Kidney (tissue), 14 donors: Measurements from ENCODE around the gene NFILZ. TPM values are rescaled to one million over a fixed set of nuclear protein-coding genes. Genes with fewer than 3 reads are reported as not detected.

Source experiments
- DNase-seq, 5 donors: peaks; one replicate each; pipeline ENCODE4 v3.0.0-alpha.2; 2013 to 2020
- FAIRE-seq: peaks from 2 replicates; lab custom pipeline; 2012; peaks lifted over from hg19 to GRCh38; lab: Jason Lieb, UNC
- H3K27ac ChIP-seq, 2 donors: one replicate each; pipeline ENCODE4 v1.7.0; 2013; ENCODE audit warnings: low read depth in 2 of 2, low read length in 2 of 2, inconsistent platforms in 1 of 2
- H3K27me3 ChIP-seq: one replicate; pipeline ENCODE4 v1.7.1; 2013; ENCODE audit warnings: low read length, inconsistent platforms; ENCODE audit not compliant: control insufficient read depth, insufficient read depth
- H3K36me3 ChIP-seq, 3 donors: one replicate each; pipeline versions ENCODE4 v1.7.0 to v1.7.1; 2013; ENCODE audit warnings: low read length in 3 of 3, control low read depth in 1 of 3, inconsistent platforms in 1 of 3; ENCODE audit not compliant: insufficient read depth in 3 of 3, control insufficient read depth in 2 of 3
- H3K4me1 ChIP-seq, 3 donors: one replicate each; pipeline versions ENCODE4 v1.7.0 to v1.7.1; 2013; ENCODE audit warnings: low read length in 3 of 3, inconsistent platforms in 1 of 3, low read depth in 1 of 3; ENCODE audit not compliant: control insufficient read depth in 2 of 3, insufficient read depth in 2 of 3
- H3K4me3 ChIP-seq, 3 donors: one replicate each; pipeline versions ENCODE4 v1.7.0 to v1.8.1; 2013; ENCODE audit warnings: low read length in 3 of 3, control low read depth in 1 of 3, inconsistent platforms in 1 of 3
- H3K9ac ChIP-seq, 3 donors: one replicate each; pipeline versions ENCODE4 v1.7.0 to v1.7.1; 2013; ENCODE audit warnings: low read length in 3 of 3, control low read depth in 1 of 3, inconsistent platforms in 1 of 3
- H3K9me3 ChIP-seq, 3 donors: one replicate each; pipeline versions ENCODE4 v1.7.0 to v1.7.1; 2013; ENCODE audit warnings: low read length in 3 of 3, control low read depth in 1 of 3, inconsistent platforms in 1 of 3; ENCODE audit not compliant: control insufficient read depth in 2 of 3, insufficient read depth in 1 of 3
- CTCF ChIP-seq: IDR thresholded peaks from 3 replicates; pipeline ENCODE4 v1.5.1; 2012; ENCODE audit warnings: mild to moderate bottlenecking, moderate library complexity, borderline replicate concordance; ENCODE audit not compliant: insufficient read depth; ENCODE audit errors: extremely low read depth
- intact Hi-C: fragments of 100-400 bp; cut with DNase I; formaldehyde crosslinking; loops from one replicate; pipeline ENCODE4 v1.11.1; 2022
- polyA plus RNA-seq: library from polyadenylated mRNA; stranded (reverse); fragments of 350-450 nt; fragmentation: Illumina TruSeq; extraction: RNeasy Lipid Tissue Mini Kit (QIAGEN cat#74804); gene quantifications from one replicate; pipeline ENCODE4 v1.2.3, GENCODE V29; 2014; ENCODE audit warnings: low read depth, low replicate concordance; ENCODE audit not compliant: insufficient read depth
- total RNA-seq: library from RNA; stranded (reverse); fragmentation: NEBNext Ultra II Directional; extraction: Animal tissue kit (Norgen Biotek cat#: 25700); gene quantifications from one replicate; pipeline ENCODE4 v1.2.1, GENCODE V29; 2021
- donor health status: control.
- donor health status: control.
- donor health status: control.
- donor health status: control.
- donor health status: control.
- donor health status: DM: yes; HTN: yes; CAD: no.
- donor health status: Normal renal cell carcinoma (clear cell type).

NFILZ gene
- total and polyA plus RNA-seq, 2 donors from 2014 or later = not detected

GRCh38 chr19:8610936-8611300 lies 19.5 kb upstream of the NFILZ start:
- peaks cover 0 to 11% (median 2%) of the 10 kb centered on the region in 3 donors for H3K4me1 ChIP-seq

GRCh38 chr19:8611391-8611876 lies 19.0 kb upstream of the NFILZ start:
- Histone ChIP-seq H3K36me3 (no peaks in the 10 kb centered on the region), H3K4me3 (no peak overlapping the region), H3K4me1 (peaks cover 0 to 11% (median 2%) of the 10 kb centered on the region in 3 donors), H3K9me3 (no peaks in the 10 kb centered on the region), H3K27ac (peak overlapping the region in 1 of 2 donors; percentile 47), H3K9ac (no peak overlapping the region), H3K27me3 (no peaks in the 10 kb centered on the region)
- intact Hi-C loops = no loop called here
- FAIRE-seq = no peak
- TF ChIP-seq CTCF = no peak
- DNase-seq = peak in 1 of 5 donors; percentile 71

More at GRCh38 chr19:8610936-8611300, 19.5 kb upstream of the NFILZ start:
- no peaks in the 10 kb centered on the region for H3K27me3 ChIP-seq
- H3K27ac ChIP-seq = no peak overlapping the region
- H3K4me3 ChIP-seq = no peak overlapping the region
- intact Hi-C loops = no loop called here
- DNase-seq (peak in 3 of 5 donors; percentile 33 to 71 (median 70)), FAIRE-seq (no peak)
- no peaks in the 10 kb centered on the region for H3K9me3 ChIP-seq
- H3K36me3 ChIP-seq = no peaks in the 10 kb centered on the region
- TF ChIP-seq CTCF = no peak
- H3K9ac ChIP-seq = no peak overlapping the region

GRCh38 chr19:8611877-8612806 lies 18.3 kb upstream of the NFILZ start:
- H3K27ac ChIP-seq = no peak overlapping the region

More at GRCh38 chr19:8611877-8612806, 18.3 kb upstream of the NFILZ start:
- FAIRE-seq = no peak
- H3K9ac ChIP-seq = no peak overlapping the region
- intact Hi-C loops = no loop called here
- no peaks in the 10 kb centered on the region for H3K36me3 ChIP-seq
- TF ChIP-seq CTCF = no peak
- H3K4me1 ChIP-seq = peaks cover 0 to 11% (median 2%) of the 10 kb centered on the region in 3 donors
- no peak overlapping the region for H3K4me3 ChIP-seq
- H3K27me3 ChIP-seq = no peaks in the 10 kb centered on the region
- H3K9me3 ChIP-seq = no peaks in the 10 kb centered on the region
- DNase-seq = peak in 3 of 5 donors; percentile 58 to 90 (median 68)
